HepG2 (cell line): ENCODE results near the gene WFDC10A. TPM values are rescaled to one million over a fixed set of nuclear protein-coding genes. Genes with fewer than 3 reads are reported as not detected.
A peak's percentile ranks its signal among the peaks of the same experiment; 100 is the strongest.

Experiments used
- ATAC-seq: fragments of 200-7000 bp; cut with Tn5 transposase; 3 replicates; pipeline ENCODE4 v1.9.1; 2020; ENCODE audit warnings: mild to moderate bottlenecking, moderate library complexity
- BruUV-seq: library from RNA; stranded (reverse); fragments of 400-500 nt; replicated peaks from 2 replicates; lab custom pipeline; 2021; lab: Mats Ljungman, UMichigan
- CTCF ChIA-PET: fragments of 300-600 bp; formaldehyde crosslinking; extraction: SDS; loops from one replicate; lab custom pipeline; 2021; ENCODE audit warnings: low total read pairs, inconsistent platforms, low intra/inter-chr PET ratio; lab: Yijun Ruan, JAX
- POLR2A ChIA-PET: fragments of 350-600 bp; sonication (Branson Sonifier 250); formaldehyde crosslinking; loops from one replicate; lab custom pipeline; 2020; ENCODE audit warnings: antibody characterized with exemption, inconsistent platforms; lab: Yijun Ruan, JAX
- DNase-seq: peaks from one replicate; pipeline ENCODE4 v3.0.0-alpha.2; 2015; ENCODE audit warnings: low spot score
- FAIRE-seq: peaks from 3 replicates; lab custom pipeline; 2011; peaks lifted over from hg19 to GRCh38; lab: Jason Lieb, UNC
- H2AFZ ChIP-seq: one replicate; pipeline ENCODE4 v1.6.1; 2011; ENCODE audit warnings: low read length, inconsistent platforms
- H3K27ac ChIP-seq: fragments of 300-600 bp; 3 replicates; pipeline ENCODE4 v1.8.0; 2011; ENCODE audit warnings: mixed run types, mild to moderate bottlenecking, mixed read lengths, low read length, inconsistent platforms; ENCODE audit not compliant: insufficient read depth; ENCODE audit errors: extremely low read length
- H3K27me3 ChIP-seq, 2 experiments: fragments of 200-600 bp in 1 of 2; 2 replicates in 1 of 2; 3 replicates in 1 of 2; pipeline versions ENCODE4 v1.6.0 to v1.8.0; 2011; ENCODE audit warnings: low read length in 2 of 2, mild to moderate bottlenecking in 2 of 2, moderate library complexity in 2 of 2, inconsistent platforms in 1 of 2; ENCODE audit not compliant: insufficient read depth in 2 of 2, control insufficient read depth in 1 of 2
- H3K36me3 ChIP-seq, 2 experiments: fragments of 200-600 bp in 1 of 2; replicated peaks in 1 of 2; 2 replicates in 1 of 2; 3 replicates in 1 of 2; pipeline versions ENCODE4 v1.5.1 to v1.8.0; 2011; ENCODE audit warnings: low read length in 2 of 2, inconsistent platforms in 1 of 2; ENCODE audit not compliant: insufficient read depth in 2 of 2, control insufficient read depth in 1 of 2
- H3K4me1 ChIP-seq: 2 replicates; pipeline ENCODE4 v1.5.1; 2012; ENCODE audit warnings: low read length, inconsistent platforms; ENCODE audit not compliant: insufficient read depth
- H3K4me2 ChIP-seq: 2 replicates; pipeline ENCODE4 v1.6.0; 2011; ENCODE audit warnings: low read depth, low read length, inconsistent platforms
- H3K4me3 ChIP-seq, 3 experiments: fragments of 200-600 bp in 1 of 3; sonication (generic), shearing (Covaris generic) in 1 of 3; replicated peaks in 1 of 3; 2 replicates each; pipeline ENCODE4 v1.5.1; 2011 to 2016; ENCODE audit warnings: low read length in 3 of 3, inconsistent platforms in 2 of 3, low read depth in 2 of 3, mild to moderate bottlenecking in 2 of 3, control low read depth in 1 of 3, mixed read lengths in 1 of 3; ENCODE audit not compliant: insufficient read depth in 1 of 3
- H3K79me2 ChIP-seq: one replicate; pipeline ENCODE4 v1.6.1; 2011; ENCODE audit warnings: low read length, inconsistent platforms; ENCODE audit not compliant: insufficient read depth
- H3K9ac ChIP-seq: 2 replicates; pipeline ENCODE4 v1.6.0; 2011; ENCODE audit warnings: mild to moderate bottlenecking, low read depth, low read length, inconsistent platforms; ENCODE audit not compliant: insufficient read depth
- H3K9me3 ChIP-seq: 2 replicates; pipeline ENCODE4 v1.5.1; 2012; ENCODE audit warnings: mild to moderate bottlenecking, low read length
- H4K20me1 ChIP-seq: 2 replicates; pipeline ENCODE4 v1.6.0; 2011; ENCODE audit warnings: inconsistent platforms, mild to moderate bottlenecking, low read length, moderate library complexity; ENCODE audit not compliant: insufficient read depth
- ATF7 ChIP-seq, 2 experiments: fragments of 450-650 bp in 1 of 2; sonication (generic) in 1 of 2; formaldehyde crosslinking in 1 of 2; IDR thresholded peaks; 2 replicates each; pipeline versions ENCODE4 v1.4.0 to v1.6.1; 2016 to 2020; ENCODE audit warnings: antibody characterized with exemption in 1 of 2, mild to moderate bottlenecking in 1 of 2, missing genetic modification reagents in 1 of 2
- CREB1 ChIP-seq, 2 experiments: fragments of 450-650 bp in 1 of 2; IDR thresholded peaks; 2 replicates each; pipeline ENCODE4 v1.6.1; 2016 to 2017; ENCODE audit warnings: control low read depth in 1 of 2, mild to moderate bottlenecking in 1 of 2, missing compliant biosample characterization in 1 of 2, missing genetic modification characterization in 1 of 2
- NFIC ChIP-seq: IDR thresholded peaks from 2 replicates; pipeline ENCODE4 v1.6.1; 2012; ENCODE audit warnings: mild to moderate bottlenecking, low read length, inconsistent platforms
- ZBTB25 ChIP-seq: IDR thresholded peaks from 2 replicates; pipeline ENCODE4 v1.6.1; 2018; ENCODE audit warnings: missing genetic modification reagents
- WGBS: methylation state at CpG from one replicate; pipeline ENCODE4 v1.1.6; 2017; ENCODE audit warnings: low lambda C conversion rate; 5-methylcytosine and 5-hydroxymethylcytosine counted together
- in situ Hi-C: cut with HindIII; loops from 2 replicates; pipeline ENCODE4 v1.10.0; 2017; ENCODE audit warnings: low pct_unique_long_range_greater_than_20kb; ENCODE audit not compliant: extremely low pct_ligation_motif_present
- intact Hi-C: fragments of 100-400 bp; cut with micrococcal nuclease; formaldehyde crosslinking; loops from one replicate; pipeline ENCODE4 v1.10.0; 2022; ENCODE audit not compliant: unreplicated experiment
- polyA plus RNA-seq, 8 experiments: library from polyadenylated mRNA; depleted of rRNA in 3 of 8; stranded (reverse) in 7 of 8; unstranded in 1 of 8; fragments of >200 nt; fragmentation: Illumina TruSeq in 4 of 8; extraction: Trizol in 4 of 8; gene quantifications; 2 replicates each; pipeline versions ENCODE4 v1.2.1 to v1.2.3, GENCODE V29; 2011 to 2016; ENCODE audit warnings: low read depth in 4 of 8, missing spikeins in 1 of 8, mixed read lengths in 1 of 8; ENCODE audit not compliant: insufficient read depth in 1 of 8
- total RNA-seq, 5 experiments: library from RNA; depleted of rRNA; stranded (reverse); fragments of >200 nt; fragmentation: Illumina TruSeq; extraction: Trizol; gene quantifications; 2 replicates each; pipeline ENCODE4 v1.2.3, GENCODE V29; 2016; ENCODE audit warnings: low read depth in 1 of 5

The WFDC10A gene
- total and polyA plus RNA-seq, 2 of the 13 experiments (the other 11 are each of a cell fraction or from before 2014, with no cell fraction given), result not detected

GRCh38 chr20:45588800-45589199 lies 40.7 kb upstream of the WFDC10A start:
- in situ Hi-C loops (no loop called here), intact Hi-C loops (no loop called here)
- WGBS, result 29% methylated on average over 2 of the region's 2 CpGs
- Histone ChIP-seq H3K27me3 (peaks cover 3 to 14% of the 10 kb centered on the region in 2 experiments; a peak in 2 of 5 replicates), H4K20me1 (no peaks in the 10 kb centered on the region), H3K79me2 (no peaks in the 10 kb centered on the region), H3K4me2 (no peak overlapping the region), H3K4me1 (no peaks in the 10 kb centered on the region), H3K27ac (no peak overlapping the region), H3K36me3 (no peaks in the 10 kb centered on the region), H2AFZ (no peak overlapping the region), H3K9ac (no peak overlapping the region), H3K9me3 (no peaks in the 10 kb centered on the region), H3K4me3 (no peak overlapping the region)
- DNase-seq, result no peak
- BruUV-seq, result no TSS peak
- TF ChIP-seq CREB1 (IDR thresholded peaks at IDR 0.05) (peak; percentile 98), CREB1 (CRISPR knock-in tag; IDR thresholded peaks at IDR 0.05) (no peak), ATF7 (IDR thresholded peaks at IDR 0.05) (peak; percentile 100), ATF7 (CRISPR knock-in tag; IDR thresholded peaks at IDR 0.05) (no peak), ZBTB25 (CRISPR knock-in tag) (no peak)
- ChIA-PET CTCF (no interaction called here), POLR2A (no interaction called here)
- no peak for ATAC-seq
- FAIRE-seq, result no peak

DNA sequence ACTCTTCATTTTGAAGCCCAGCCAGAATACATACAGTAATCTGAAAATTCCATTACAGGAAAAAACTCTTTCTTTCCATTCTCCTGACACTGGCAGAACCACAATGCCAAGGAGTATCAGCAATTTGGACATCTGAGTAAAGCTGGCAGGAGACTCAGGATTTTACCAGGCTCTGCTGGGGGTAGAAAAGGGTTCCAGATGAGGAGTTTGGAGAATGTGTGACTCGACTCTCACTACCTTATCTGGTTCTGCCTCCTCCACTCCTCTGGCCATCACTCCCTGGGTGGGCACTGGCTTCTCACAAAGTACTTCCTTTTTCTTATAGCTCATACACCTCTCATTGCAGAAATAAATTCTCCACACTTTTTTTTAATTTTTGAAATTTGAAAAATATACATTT lies 39.8 kb upstream of the WFDC10A start:
- H3K4me1 ChIP-seq, result no peaks in the 10 kb centered on the region
- no peak overlapping the region for H3K9ac ChIP-seq
- FAIRE-seq, result no peak
- no TSS peak for BruUV-seq
- no peak overlapping the region for H3K4me3 ChIP-seq
- no peaks in the 10 kb centered on the region for H3K36me3 ChIP-seq
- peaks cover 3 to 10% of the 10 kb centered on the region in 2 experiments; a peak in 2 of 5 replicates for H3K27me3 ChIP-seq
- ATAC-seq, result no peak
- intact Hi-C loops (no loop called here), in situ Hi-C loops (no loop called here)
- DNase-seq, result no peak
- no peaks in the 10 kb centered on the region for H4K20me1 ChIP-seq
- H3K79me2 ChIP-seq, result no peaks in the 10 kb centered on the region
- H3K9me3 ChIP-seq, result no peaks in the 10 kb centered on the region
- CTCF ChIA-PET, result no interaction called here
- H3K27ac ChIP-seq, result no peak overlapping the region
- 3% methylated on average over 1 of the region's 1 CpG for WGBS
- POLR2A ChIA-PET, result no interaction called here
- no peak overlapping the region for H3K4me2 ChIP-seq
- TF ChIP-seq NFIC, result no peak
- TF ChIP-seq, all 625 proteins: peak for 0
- H2AFZ ChIP-seq, result no peak overlapping the region
